Ascending aorta (tissue), 2 donors: ENCODE measurements around the gene SYT14. TPM values are rescaled to one million over a fixed set of nuclear protein-coding genes. Genes with fewer than 3 reads are reported as not detected.

Source experiments
- DNase-seq, 2 donors: peaks; one replicate each; pipeline ENCODE4 v3.0.0-alpha.2; 2019; ENCODE audit warnings: low spot score in 2 of 2
- H3K27ac ChIP-seq, 2 donors: fragments of 200-600 bp; sonication (generic); one replicate each; pipeline ENCODE4 v1.5.1; 2016 to 2017; ENCODE audit warnings: mild to moderate bottlenecking in 1 of 2
- H3K27me3 ChIP-seq: fragments of 200-600 bp; sonication (generic); one replicate; pipeline ENCODE4 v1.5.1; 2017
- H3K36me3 ChIP-seq, 2 donors: fragments of 200-600 bp; sonication (generic); one replicate each; pipeline ENCODE4 v1.5.1; 2016
- H3K4me1 ChIP-seq, 2 donors: fragments of 200-600 bp; sonication (generic); one replicate each; pipeline ENCODE4 v1.5.1; 2016 to 2017; ENCODE audit warnings: mild to moderate bottlenecking in 1 of 2
- H3K4me3 ChIP-seq, 2 donors: fragments of 200-600 bp; sonication (generic); one replicate each; pipeline ENCODE4 v1.5.1; 2016 to 2017; ENCODE audit warnings: mild to moderate bottlenecking in 1 of 2
- H3K9me3 ChIP-seq, 2 donors: fragments of 200-600 bp; sonication (generic); one replicate each; pipeline ENCODE4 v1.5.1; 2016
- CTCF ChIP-seq, 3 experiments: fragments of 200-600 bp in 2 of 3; fragments of 450-650 bp in 1 of 3; sonication (generic) in 2 of 3; IDR thresholded peaks; one replicate each; pipeline ENCODE4 v1.5.1; 2016 to 2019; ENCODE audit warnings: antibody characterized with exemption in 3 of 3, mild to moderate bottlenecking in 1 of 3, moderate library complexity in 1 of 3
- intact Hi-C: fragments of 100-400 bp; cut with DNase I; formaldehyde crosslinking; loops from one replicate; pipeline ENCODE4 v1.15.1; 2023
- total RNA-seq: library from RNA; depleted of rRNA; stranded (reverse); fragments of >200 nt; gene quantifications from one replicate; pipeline ENCODE4 v1.1.0, GENCODE V29; 2016

The SYT14 gene
- total RNA-seq, 1 donor from 2014 or later, result not detected

- H3K27me3 ChIP-seq, result no peaks in the 10 kb centered on the region
- no peak overlapping the region for H3K27ac ChIP-seq
- TF ChIP-seq CTCF (IDR thresholded peaks at IDR 0.05), result no peak
- intact Hi-C loops, result no loop called here
- DNase-seq, result no peak
- H3K9me3 ChIP-seq, result no peaks in the 10 kb centered on the region
- no peaks in the 10 kb centered on the region for H3K4me1 ChIP-seq
- no peak overlapping the region for H3K4me3 ChIP-seq
- no peaks in the 10 kb centered on the region for H3K36me3 ChIP-seq
Measured at GRCh38 chr1:210057593-210057992, 119.6 kb downstream of the SYT14 start.

GRCh38 chr1:210061992-210062391 lies 124.0 kb downstream of the SYT14 start:
- Histone ChIP-seq H3K9me3 (no peaks in the 10 kb centered on the region), H3K36me3 (no peaks in the 10 kb centered on the region), H3K4me1 (no peaks in the 10 kb centered on the region), H3K4me3 (no peak overlapping the region), H3K27me3 (no peaks in the 10 kb centered on the region), H3K27ac (no peak overlapping the region)
- no peak for DNase-seq
- intact Hi-C loops, result no loop called here
- TF ChIP-seq CTCF (IDR thresholded peaks at IDR 0.05), result no peak

GRCh38 chr1:210070531-210070930 lies 132.5 kb downstream of the SYT14 start:
- Histone ChIP-seq H3K27me3 (no peaks in the 10 kb centered on the region), H3K9me3 (no peaks in the 10 kb centered on the region), H3K4me3 (no peak overlapping the region), H3K4me1 (no peaks in the 10 kb centered on the region), H3K36me3 (no peaks in the 10 kb centered on the region), H3K27ac (no peak overlapping the region)
- no peak for DNase-seq
- no peak for TF ChIP-seq CTCF (IDR thresholded peaks at IDR 0.05)
- intact Hi-C loops, result no loop called here

- intact Hi-C loops, result no loop called here
- Histone ChIP-seq H3K27ac (no peak overlapping the region), H3K9me3 (no peaks in the 10 kb centered on the region), H3K27me3 (no peaks in the 10 kb centered on the region), H3K4me1 (no peaks in the 10 kb centered on the region), H3K4me3 (no peak overlapping the region), H3K36me3 (no peaks in the 10 kb centered on the region)
- no peak for TF ChIP-seq CTCF (IDR thresholded peaks at IDR 0.05)
- no peak for DNase-seq
Measured at GRCh38 chr1:210072129-210072528, 134.1 kb downstream of the SYT14 start.

GRCh38 chr1:210072896-210073504 lies 135.0 kb downstream of the SYT14 start:
- Histone ChIP-seq H3K27ac (no peak overlapping the region), H3K4me3 (no peak overlapping the region), H3K4me1 (no peaks in the 10 kb centered on the region), H3K27me3 (no peaks in the 10 kb centered on the region), H3K36me3 (no peaks in the 10 kb centered on the region), H3K9me3 (no peaks in the 10 kb centered on the region)
- no peak for TF ChIP-seq CTCF (IDR thresholded peaks at IDR 0.05)
- DNase-seq, result no peak
- intact Hi-C loops, result no loop called here

- no peak overlapping the region for H3K4me3 ChIP-seq
- no peak for DNase-seq
- intact Hi-C loops, result no loop called here
- no peak overlapping the region for H3K27ac ChIP-seq
- H3K4me1 ChIP-seq, result no peaks in the 10 kb centered on the region
- TF ChIP-seq CTCF (IDR thresholded peaks at IDR 0.05), result no peak
- no peaks in the 10 kb centered on the region for H3K9me3 ChIP-seq
- no peaks in the 10 kb centered on the region for H3K27me3 ChIP-seq
- no peaks in the 10 kb centered on the region for H3K36me3 ChIP-seq
Measured at GRCh38 chr1:210074904-210075303, 136.9 kb downstream of the SYT14 start.
